Mammary epithelial cell (primary cell): Measurements from ENCODE around the gene NMU.

ENCODE experiments used
- CTCF ChIP-seq, 2 donors: IDR thresholded peaks in 1 of 2; conservative IDR thresholded peaks in 1 of 2; 2 replicates each; pipeline ENCODE4 v1.5.1; 2011 to 2012; ENCODE audit warnings: inconsistent platforms in 2 of 2, low read length in 2 of 2, mild to moderate bottlenecking in 2 of 2, control low read depth in 1 of 2, low read depth in 1 of 2; ENCODE audit not compliant: insufficient read depth in 1 of 2; ENCODE audit errors: extremely low read depth in 1 of 2
- EZH2 ChIP-seq: IDR thresholded peaks from 2 replicates; pipeline ENCODE4 v1.6.1; 2012; ENCODE audit warnings: low read length, inconsistent platforms, borderline replicate concordance

- TF ChIP-seq CTCF (conservative IDR thresholded peaks at IDR 0.05 in 1 of 2, IDR thresholded peaks at IDR 0.05 in 1 of 2; ENCODE audit: extremely low read depth in 1 of 2, insufficient read depth in 1 of 2, low read depth in 1 of 2, low read length in 2 of 2) (no peak), EZH2 (no peak)
Observed at GRCh38 chr4:55675196-55675793, 39.2 kb upstream of the NMU start.
